NT2/D1 (cell line): ENCODE measurements around the gene MACIR.

Experiments used
- SUZ12 ChIP-seq: IDR thresholded peaks from 2 replicates; pipeline ENCODE4 v1.6.1; 2011; ENCODE audit not compliant: insufficient read length, insufficient read depth; ENCODE audit errors: extremely low read depth
- YY1 ChIP-seq: IDR thresholded peaks from 2 replicates; pipeline ENCODE4 v1.6.1; 2011; ENCODE audit not compliant: insufficient read length, insufficient read depth
- ZNF274 ChIP-seq: IDR thresholded peaks from 2 replicates; pipeline ENCODE4 v1.6.1; 2011; ENCODE audit warnings: mild to moderate bottlenecking, low read depth, low read length

- TF ChIP-seq YY1 = no peak
- no peak for TF ChIP-seq SUZ12
- no peak for TF ChIP-seq ZNF274
Observed at GRCh38 chr5:103290846-103291245, 32.3 kb downstream of the MACIR start.
